Measurements from ENCODE around the gene PCNX1.

- TF ChIP-seq, protein P1, sequence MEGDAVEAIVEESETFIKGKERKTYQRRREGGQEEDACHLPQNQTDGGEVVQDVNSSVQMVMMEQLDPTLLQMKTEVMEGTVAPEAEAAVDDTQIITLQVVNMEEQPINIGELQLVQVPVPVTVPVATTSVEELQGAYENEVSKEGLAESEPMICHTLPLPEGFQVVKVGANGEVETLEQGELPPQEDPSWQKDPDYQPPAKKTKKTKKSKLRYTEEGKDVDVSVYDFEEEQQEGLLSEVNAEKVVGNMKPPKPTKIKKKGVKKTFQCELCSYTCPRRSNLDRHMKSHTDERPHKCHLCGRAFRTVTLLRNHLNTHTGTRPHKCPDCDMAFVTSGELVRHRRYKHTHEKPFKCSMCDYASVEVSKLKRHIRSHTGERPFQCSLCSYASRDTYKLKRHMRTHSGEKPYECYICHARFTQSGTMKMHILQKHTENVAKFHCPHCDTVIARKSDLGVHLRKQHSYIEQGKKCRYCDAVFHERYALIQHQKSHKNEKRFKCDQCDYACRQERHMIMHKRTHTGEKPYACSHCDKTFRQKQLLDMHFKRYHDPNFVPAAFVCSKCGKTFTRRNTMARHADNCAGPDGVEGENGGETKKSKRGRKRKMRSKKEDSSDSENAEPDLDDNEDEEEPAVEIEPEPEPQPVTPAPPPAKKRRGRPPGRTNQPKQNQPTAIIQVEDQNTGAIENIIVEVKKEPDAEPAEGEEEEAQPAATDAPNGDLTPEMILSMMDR (conservative IDR thresholded peaks at IDR 0.05; ENCODE audit: low read depth, low read length), result no peak
- no peak for TF ChIP-seq EZH2 (IDR thresholded peaks at IDR 0.05; ENCODE audit: low read length, unreplicated experiment)
Measured at GRCh38 chr14:70889555-70889954, 17.7 kb upstream of the PCNX1 start.
